Stomach (tissue), 4 donors: ENCODE results near the gene GOLGB1.

Experiments used
- CTCF ChIP-seq, 7 experiments: fragments of 450-650 bp in 4 of 7; fragments of 200-600 bp in 3 of 7; sonication (generic) in 3 of 7; IDR thresholded peaks; one replicate each; pipeline ENCODE4 v1.5.1; 2016 to 2019; ENCODE audit warnings: antibody characterized with exemption in 7 of 7, control low read depth in 2 of 7, mild to moderate bottlenecking in 1 of 7
- EP300 ChIP-seq: sonication (generic); formaldehyde crosslinking; IDR thresholded peaks from one replicate; pipeline ENCODE4 v1.6.1; 2017; ENCODE audit warnings: antibody characterized with exemption
- POLR2A ChIP-seq, 4 donors: fragments of 450-650 bp; IDR thresholded peaks; one replicate each; pipeline ENCODE4 v1.6.1; 2016; ENCODE audit warnings: antibody characterized with exemption in 4 of 4, control low read depth in 2 of 4, mild to moderate bottlenecking in 1 of 4, moderate library complexity in 1 of 4
- POLR2AphosphoS5 ChIP-seq, 3 donors: sonication (generic); formaldehyde crosslinking; IDR thresholded peaks; one replicate each; pipeline ENCODE4 v1.6.1; 2016; ENCODE audit warnings: antibody characterized with exemption in 3 of 3

- TF ChIP-seq CTCF (IDR thresholded peaks at IDR 0.05) (no peak), EP300 (no peak), POLR2AphosphoS5 (IDR thresholded peaks at IDR 0.05) (no peak), POLR2A (IDR thresholded peaks at IDR 0.05) (no peak)
These were observed 18.4 kb downstream of the GOLGB1 start for GRCh38 chr3:121730940-121731687.
